Endodermal cell (in vitro differentiated cells): ENCODE results near the gene PTRH2. TPM values are rescaled to one million over a fixed set of nuclear protein-coding genes. Genes with fewer than 3 reads are reported as not detected.

ENCODE experiments used
- DNase-seq: peaks from one replicate; pipeline ENCODE4 v3.0.0-alpha.2; 2017
- H3K27ac ChIP-seq: 2 replicates; pipeline ENCODE4 v1.5.1; 2013; ENCODE audit warnings: mild to moderate bottlenecking, low read depth, low read length, moderate library complexity
- H3K27me3 ChIP-seq: 2 replicates; pipeline ENCODE4 v1.6.1; 2013; ENCODE audit warnings: mild to moderate bottlenecking, low read length, moderate library complexity; ENCODE audit not compliant: insufficient read depth, control insufficient read depth, poor library complexity, severe bottlenecking
- H3K36me3 ChIP-seq: 2 replicates; pipeline ENCODE4 v1.7.0; 2013; ENCODE audit warnings: mild to moderate bottlenecking, low read length, moderate library complexity; ENCODE audit not compliant: control insufficient read depth, insufficient read depth
- H3K4me1 ChIP-seq: one replicate; pipeline ENCODE4 v1.7.0; 2013; ENCODE audit warnings: low read length; ENCODE audit not compliant: control insufficient read depth, insufficient read depth
- H3K4me3 ChIP-seq: 2 replicates; pipeline ENCODE4 v1.5.1; 2013; ENCODE audit warnings: mild to moderate bottlenecking, low read length, moderate library complexity
- H3K9ac ChIP-seq: 2 replicates; pipeline ENCODE4 v1.6.1; 2013; ENCODE audit warnings: mild to moderate bottlenecking, low read length, moderate library complexity; ENCODE audit not compliant: poor library complexity, severe bottlenecking; ENCODE audit errors: extremely low read depth
- H3K9me3 ChIP-seq: 2 replicates; pipeline ENCODE4 v1.6.1; 2013; ENCODE audit warnings: mild to moderate bottlenecking, low read length, moderate library complexity; ENCODE audit not compliant: control insufficient read depth
- H3K27ac Mint-ChIP-seq: 2 replicates; pipeline ENCODE4 v1.8.0; 2020; ENCODE audit warnings: mixed read lengths
- H3K27me3 Mint-ChIP-seq: 2 replicates; pipeline ENCODE4 v1.8.0; 2021; ENCODE audit warnings: mild to moderate bottlenecking, mixed read lengths; ENCODE audit not compliant: insufficient read depth
- H3K36me3 Mint-ChIP-seq: 2 replicates; pipeline ENCODE4 v1.8.0; 2020; ENCODE audit warnings: low read depth, mixed read lengths
- H3K4me1 Mint-ChIP-seq: 2 replicates; pipeline ENCODE4 v1.8.0; 2020; ENCODE audit warnings: mixed read lengths
- H3K4me3 Mint-ChIP-seq: 2 replicates; pipeline ENCODE4 v1.8.0; 2020; ENCODE audit warnings: mild to moderate bottlenecking, moderate library complexity, mixed read lengths
- H3K9me3 Mint-ChIP-seq: 2 replicates; pipeline ENCODE4 v1.8.0; 2020; ENCODE audit warnings: mild to moderate bottlenecking, mixed read lengths
- WGBS, 2 experiments: methylation state at CpG; one replicate each; pipeline versions ENCODE4 v1.1.5 to v1.1.7; 2013; ENCODE audit warnings: missing lambda C conversion rate in 2 of 2, mixed read lengths in 1 of 2; ENCODE audit not compliant: insufficient coverage in 1 of 2, insufficient read length in 1 of 2; 5-methylcytosine and 5-hydroxymethylcytosine counted together
- total RNA-seq, 2 donors: library from RNA; stranded (reverse); fragmentation: NEBNext Ultra II Directional in 1 of 2; extraction: Animal tissue kit (Norgen Biotek cat#: 25700) in 1 of 2; gene quantifications; 2 replicates in 1 of 2; 3 replicates in 1 of 2; pipeline ENCODE4 v1.2.1, GENCODE V29; 2021
- TF ChIP-seq, protein P1 (sequence below): fragments of 200-600 bp; sonication (generic); conservative IDR thresholded peaks from 2 replicates; pipeline ENCODE4 v1.5.0; 2021; ENCODE audit warnings: antibody characterized with exemption, mild to moderate bottlenecking

Gene PTRH2
- total RNA-seq, 2 donors from 2014 or later, result 21.6 to 23.6 TPM

DNA sequence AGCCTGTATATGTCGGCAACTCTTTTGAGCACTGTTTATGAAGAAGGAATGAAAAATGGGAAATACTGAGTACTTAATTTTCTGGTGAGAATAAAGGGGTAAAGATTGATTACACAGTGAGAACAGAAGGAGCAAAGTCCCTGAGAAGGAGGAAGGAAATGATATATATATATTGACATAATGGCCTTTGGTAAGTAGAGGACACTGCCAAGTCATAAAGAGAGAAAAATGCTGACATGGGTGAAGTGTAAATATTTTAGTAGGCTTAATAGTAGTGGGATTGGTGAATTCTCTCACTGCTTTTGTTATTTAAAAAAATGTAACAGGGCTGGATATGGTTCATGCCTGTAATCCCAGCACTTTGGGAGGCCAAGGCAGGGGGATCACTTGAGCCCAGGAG lies 16.4 kb upstream of the PTRH2 start:
- H3K9me3 Mint-ChIP-seq, result no peaks in the 10 kb centered on the region
- no peak overlapping the region for H3K4me3 ChIP-seq
- H3K4me3 Mint-ChIP-seq, result no peak overlapping the region
- H3K4me1 ChIP-seq, result no peaks in the 10 kb centered on the region
- no peaks in the 10 kb centered on the region for H3K9me3 ChIP-seq
- no peak overlapping the region for H3K27ac Mint-ChIP-seq
- H3K36me3 ChIP-seq, result no peaks in the 10 kb centered on the region
- no peak for DNase-seq
- TF ChIP-seq, protein P1, sequence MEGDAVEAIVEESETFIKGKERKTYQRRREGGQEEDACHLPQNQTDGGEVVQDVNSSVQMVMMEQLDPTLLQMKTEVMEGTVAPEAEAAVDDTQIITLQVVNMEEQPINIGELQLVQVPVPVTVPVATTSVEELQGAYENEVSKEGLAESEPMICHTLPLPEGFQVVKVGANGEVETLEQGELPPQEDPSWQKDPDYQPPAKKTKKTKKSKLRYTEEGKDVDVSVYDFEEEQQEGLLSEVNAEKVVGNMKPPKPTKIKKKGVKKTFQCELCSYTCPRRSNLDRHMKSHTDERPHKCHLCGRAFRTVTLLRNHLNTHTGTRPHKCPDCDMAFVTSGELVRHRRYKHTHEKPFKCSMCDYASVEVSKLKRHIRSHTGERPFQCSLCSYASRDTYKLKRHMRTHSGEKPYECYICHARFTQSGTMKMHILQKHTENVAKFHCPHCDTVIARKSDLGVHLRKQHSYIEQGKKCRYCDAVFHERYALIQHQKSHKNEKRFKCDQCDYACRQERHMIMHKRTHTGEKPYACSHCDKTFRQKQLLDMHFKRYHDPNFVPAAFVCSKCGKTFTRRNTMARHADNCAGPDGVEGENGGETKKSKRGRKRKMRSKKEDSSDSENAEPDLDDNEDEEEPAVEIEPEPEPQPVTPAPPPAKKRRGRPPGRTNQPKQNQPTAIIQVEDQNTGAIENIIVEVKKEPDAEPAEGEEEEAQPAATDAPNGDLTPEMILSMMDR, result no peak
- WGBS, 2 experiments, result 96 to 100% methylated on average over 1 of the region's 1 CpG
- H3K27me3 Mint-ChIP-seq, result no peaks in the 10 kb centered on the region
- peaks cover 3% of the 10 kb centered on the region for H3K36me3 Mint-ChIP-seq
- peaks cover 6% of the 10 kb centered on the region for H3K4me1 Mint-ChIP-seq
- H3K9ac ChIP-seq, result no peak overlapping the region
- H3K27ac ChIP-seq, result no peak overlapping the region
- H3K27me3 ChIP-seq, result no peaks in the 10 kb centered on the region

DNA sequence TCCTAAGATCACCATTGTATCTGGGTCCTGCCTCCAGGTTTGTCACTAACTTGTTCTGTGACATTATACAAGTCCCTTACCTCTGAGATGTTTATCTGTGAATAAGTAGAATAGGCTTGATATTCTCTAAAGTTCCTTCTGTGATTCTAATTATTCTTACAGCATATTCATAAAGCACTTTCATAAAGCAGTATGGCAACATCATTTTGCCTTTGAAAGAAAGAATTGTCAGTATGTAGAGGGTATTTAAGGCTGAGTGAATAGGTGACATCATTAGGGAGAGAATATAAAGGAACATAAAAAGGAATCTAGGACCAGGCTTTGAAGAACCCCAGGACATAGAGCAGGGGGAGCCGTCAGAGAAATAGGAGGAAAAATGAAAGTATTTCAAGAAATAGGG lies 15.8 kb upstream of the PTRH2 start:
- Mint-ChIP-seq H3K36me3 (peaks cover 4% of the 10 kb centered on the region), H3K27me3 (no peaks in the 10 kb centered on the region), H3K9me3 (no peaks in the 10 kb centered on the region), H3K27ac (no peak overlapping the region), H3K4me1 (peaks cover 6% of the 10 kb centered on the region), H3K4me3 (no peak overlapping the region)
- 63 to 77% methylated on average over 1 of the region's 1 CpG for WGBS, 2 experiments
- Histone ChIP-seq H3K4me1 (no peaks in the 10 kb centered on the region), H3K27me3 (no peaks in the 10 kb centered on the region), H3K9ac (no peak overlapping the region), H3K36me3 (no peaks in the 10 kb centered on the region), H3K27ac (no peak overlapping the region), H3K4me3 (no peak overlapping the region), H3K9me3 (no peaks in the 10 kb centered on the region)
- TF ChIP-seq, protein P1, result no peak
- DNase-seq, result no peak

DNA sequence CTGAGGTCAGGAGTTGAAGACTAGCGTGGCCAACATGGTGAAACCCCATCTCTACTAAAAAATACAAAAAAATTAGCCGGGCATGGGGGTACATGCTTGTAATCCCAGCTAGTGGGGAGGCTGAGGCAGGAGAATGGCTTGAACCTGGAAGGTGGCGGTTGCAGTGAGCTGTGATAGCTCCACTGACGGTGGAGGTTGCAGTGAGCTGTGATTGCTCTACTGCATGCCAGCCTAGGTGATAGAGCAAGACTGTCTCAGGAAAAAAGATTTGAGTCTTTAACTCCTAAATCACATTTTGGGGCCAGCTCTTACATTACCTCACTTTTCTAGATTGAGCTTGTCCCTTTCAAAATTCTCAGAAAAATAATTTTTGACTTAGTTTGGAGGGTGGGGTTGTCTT lies 15.4 kb upstream of the PTRH2 start:
- DNase-seq, result no peak
- no peak overlapping the region for H3K4me3 ChIP-seq
- TF ChIP-seq, protein P1, result no peak
- peaks cover 4% of the 10 kb centered on the region for H3K36me3 Mint-ChIP-seq
- H3K27ac ChIP-seq, result no peak overlapping the region
- no peak overlapping the region for H3K4me3 Mint-ChIP-seq
- peaks cover 6% of the 10 kb centered on the region for H3K4me1 Mint-ChIP-seq
- no peak overlapping the region for H3K27ac Mint-ChIP-seq
- H3K9me3 Mint-ChIP-seq, result no peaks in the 10 kb centered on the region
- no peaks in the 10 kb centered on the region for H3K27me3 Mint-ChIP-seq
- H3K9me3 ChIP-seq, result no peaks in the 10 kb centered on the region
- WGBS, 2 experiments, result 83 to 91% methylated on average over 3 to 4 of the region's 4 CpGs
- no peak overlapping the region for H3K9ac ChIP-seq
- no peaks in the 10 kb centered on the region for H3K27me3 ChIP-seq
- H3K4me1 ChIP-seq, result no peaks in the 10 kb centered on the region
- no peaks in the 10 kb centered on the region for H3K36me3 ChIP-seq
